HL-60 (cell line): ENCODE results near the gene PTPRD.

Source experiments
- DNase-seq, 2 experiments: peaks; one replicate each; pipeline ENCODE4 v3.0.0-alpha.2; 2010 to 2020; ENCODE audit warnings: low read depth in 1 of 2, low spot score in 1 of 2
- H3K27ac ChIP-seq: fragments of 250-450 bp; sonication (Bioruptor Pico); replicated peaks from 2 replicates; pipeline ENCODE4 v1.5.1; 2020; ENCODE audit warnings: mild to moderate bottlenecking, moderate library complexity
- H3K27me3 ChIP-seq: fragments of 250-450 bp; sonication (Bioruptor Pico); 2 replicates; pipeline ENCODE4 v1.5.1; 2021; ENCODE audit warnings: mild to moderate bottlenecking, moderate library complexity; ENCODE audit not compliant: insufficient read depth, poor library complexity, severe bottlenecking
- H3K4me3 ChIP-seq: replicated peaks from 2 replicates; pipeline ENCODE4 v1.5.1; 2011; ENCODE audit warnings: mild to moderate bottlenecking, control low read depth, low read length; ENCODE audit not compliant: insufficient read depth
- GABPA ChIP-seq: IDR thresholded peaks from 2 replicates; pipeline ENCODE4 v1.6.1; 2012; ENCODE audit warnings: low read depth
- POLR2AphosphoS5 ChIP-seq: IDR thresholded peaks from 2 replicates; pipeline ENCODE4 v1.6.1; 2012; ENCODE audit warnings: low read depth
- SPI1 ChIP-seq: IDR thresholded peaks from 2 replicates; pipeline ENCODE4 v1.6.1; 2012; ENCODE audit warnings: low read depth, mild to moderate bottlenecking, borderline replicate concordance
- TF ChIP-seq, protein P1 (sequence below): IDR thresholded peaks from one replicate; pipeline ENCODE4 v1.5.1; 2011; ENCODE audit warnings: low read length, control low read depth, inconsistent platforms; ENCODE audit not compliant: insufficient read depth
- TF ChIP-seq, protein P2 (sequence below): IDR thresholded peaks from 2 replicates; pipeline ENCODE4 v1.6.1; 2012; ENCODE audit warnings: low read depth; ENCODE audit not compliant: insufficient replicate concordance

PTPRD gene

DNA sequence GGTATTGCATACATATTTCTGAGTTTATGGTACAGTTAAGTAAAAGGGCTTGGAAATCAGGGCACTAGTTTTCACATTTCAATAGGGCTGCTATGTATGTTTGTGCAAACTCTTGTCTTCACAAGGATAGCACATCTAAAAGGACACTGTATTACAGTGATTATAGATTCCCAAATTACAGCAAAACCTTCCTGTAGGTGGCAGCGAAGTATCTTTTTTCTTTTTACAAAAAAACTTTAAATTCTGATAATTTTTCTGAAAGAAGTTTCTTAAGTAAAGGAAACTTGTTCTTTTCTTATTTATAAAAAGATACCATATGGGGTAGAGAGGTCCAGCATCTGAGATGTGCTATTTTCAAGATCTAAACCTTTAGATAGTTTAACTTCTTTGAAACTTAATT is 337.8 kb downstream of the PTPRD start:
- no peak overlapping the region for H3K4me3 ChIP-seq
- no peak overlapping the region for H3K27ac ChIP-seq
- no peak for DNase-seq

DNA sequence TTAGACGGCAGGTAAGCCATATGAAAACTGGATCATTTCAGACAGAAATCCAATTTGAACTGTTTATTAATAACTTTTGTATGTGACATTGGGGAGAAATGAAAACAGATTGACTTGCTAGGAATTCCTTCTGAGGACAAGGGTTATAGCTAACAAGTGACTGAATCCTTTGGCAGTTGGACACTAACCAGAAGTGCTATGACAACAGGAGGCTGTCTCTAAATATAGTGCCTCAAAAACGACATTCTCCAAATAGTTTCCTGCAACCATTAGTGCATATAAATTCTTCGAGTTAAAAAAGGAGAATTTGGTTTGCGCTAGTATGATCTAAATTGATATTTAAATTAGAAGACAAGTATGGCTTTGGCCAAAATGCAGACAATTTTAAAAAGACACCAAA is 338.6 kb downstream of the PTPRD start:
- Histone ChIP-seq H3K27me3 (no peaks in the 10 kb centered on the region), H3K4me3 (no peak overlapping the region), H3K27ac (no peak overlapping the region)
- no peak for DNase-seq
- TF ChIP-seq GABPA (no peak), SPI1 (no peak), POLR2AphosphoS5 (no peak)
- TF ChIP-seq, protein P1, sequence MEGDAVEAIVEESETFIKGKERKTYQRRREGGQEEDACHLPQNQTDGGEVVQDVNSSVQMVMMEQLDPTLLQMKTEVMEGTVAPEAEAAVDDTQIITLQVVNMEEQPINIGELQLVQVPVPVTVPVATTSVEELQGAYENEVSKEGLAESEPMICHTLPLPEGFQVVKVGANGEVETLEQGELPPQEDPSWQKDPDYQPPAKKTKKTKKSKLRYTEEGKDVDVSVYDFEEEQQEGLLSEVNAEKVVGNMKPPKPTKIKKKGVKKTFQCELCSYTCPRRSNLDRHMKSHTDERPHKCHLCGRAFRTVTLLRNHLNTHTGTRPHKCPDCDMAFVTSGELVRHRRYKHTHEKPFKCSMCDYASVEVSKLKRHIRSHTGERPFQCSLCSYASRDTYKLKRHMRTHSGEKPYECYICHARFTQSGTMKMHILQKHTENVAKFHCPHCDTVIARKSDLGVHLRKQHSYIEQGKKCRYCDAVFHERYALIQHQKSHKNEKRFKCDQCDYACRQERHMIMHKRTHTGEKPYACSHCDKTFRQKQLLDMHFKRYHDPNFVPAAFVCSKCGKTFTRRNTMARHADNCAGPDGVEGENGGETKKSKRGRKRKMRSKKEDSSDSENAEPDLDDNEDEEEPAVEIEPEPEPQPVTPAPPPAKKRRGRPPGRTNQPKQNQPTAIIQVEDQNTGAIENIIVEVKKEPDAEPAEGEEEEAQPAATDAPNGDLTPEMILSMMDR: no peak
- TF ChIP-seq, protein P2, sequence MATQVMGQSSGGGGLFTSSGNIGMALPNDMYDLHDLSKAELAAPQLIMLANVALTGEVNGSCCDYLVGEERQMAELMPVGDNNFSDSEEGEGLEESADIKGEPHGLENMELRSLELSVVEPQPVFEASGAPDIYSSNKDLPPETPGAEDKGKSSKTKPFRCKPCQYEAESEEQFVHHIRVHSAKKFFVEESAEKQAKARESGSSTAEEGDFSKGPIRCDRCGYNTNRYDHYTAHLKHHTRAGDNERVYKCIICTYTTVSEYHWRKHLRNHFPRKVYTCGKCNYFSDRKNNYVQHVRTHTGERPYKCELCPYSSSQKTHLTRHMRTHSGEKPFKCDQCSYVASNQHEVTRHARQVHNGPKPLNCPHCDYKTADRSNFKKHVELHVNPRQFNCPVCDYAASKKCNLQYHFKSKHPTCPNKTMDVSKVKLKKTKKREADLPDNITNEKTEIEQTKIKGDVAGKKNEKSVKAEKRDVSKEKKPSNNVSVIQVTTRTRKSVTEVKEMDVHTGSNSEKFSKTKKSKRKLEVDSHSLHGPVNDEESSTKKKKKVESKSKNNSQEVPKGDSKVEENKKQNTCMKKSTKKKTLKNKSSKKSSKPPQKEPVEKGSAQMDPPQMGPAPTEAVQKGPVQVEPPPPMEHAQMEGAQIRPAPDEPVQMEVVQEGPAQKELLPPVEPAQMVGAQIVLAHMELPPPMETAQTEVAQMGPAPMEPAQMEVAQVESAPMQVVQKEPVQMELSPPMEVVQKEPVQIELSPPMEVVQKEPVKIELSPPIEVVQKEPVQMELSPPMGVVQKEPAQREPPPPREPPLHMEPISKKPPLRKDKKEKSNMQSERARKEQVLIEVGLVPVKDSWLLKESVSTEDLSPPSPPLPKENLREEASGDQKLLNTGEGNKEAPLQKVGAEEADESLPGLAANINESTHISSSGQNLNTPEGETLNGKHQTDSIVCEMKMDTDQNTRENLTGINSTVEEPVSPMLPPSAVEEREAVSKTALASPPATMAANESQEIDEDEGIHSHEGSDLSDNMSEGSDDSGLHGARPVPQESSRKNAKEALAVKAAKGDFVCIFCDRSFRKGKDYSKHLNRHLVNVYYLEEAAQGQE: no peak

More for the DNA sequence above, 337.8 kb downstream of the PTPRD start:
- no peak for TF ChIP-seq POLR2AphosphoS5
- no peak for TF ChIP-seq SPI1
- TF ChIP-seq, protein P2: no peak
- TF ChIP-seq, protein P1: no peak
- no peak for TF ChIP-seq GABPA
- H3K27me3 ChIP-seq: no peaks in the 10 kb centered on the region

DNA sequence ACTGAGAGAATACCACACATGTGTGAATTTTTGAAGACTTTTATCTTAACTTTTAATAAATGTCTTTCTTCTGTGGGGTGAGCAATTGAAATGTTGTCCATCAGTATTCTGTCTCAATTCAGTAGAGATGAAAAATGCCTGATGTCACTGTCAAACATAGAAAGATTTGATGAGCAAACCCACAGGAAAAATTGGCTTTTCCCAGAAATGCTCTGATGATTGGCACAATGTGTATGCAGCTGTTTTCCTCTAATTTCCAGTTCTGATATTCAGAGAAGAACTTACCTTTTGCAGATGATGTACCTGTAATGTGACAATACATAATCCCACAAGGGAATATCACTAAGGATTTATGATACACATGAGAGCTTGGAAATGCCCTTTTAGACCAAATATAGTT is 340.0 kb downstream of the PTPRD start:
- H3K4me3 ChIP-seq: no peak overlapping the region
- TF ChIP-seq, protein P1: no peak
- no peak for TF ChIP-seq SPI1
- no peak for TF ChIP-seq GABPA
- no peak for TF ChIP-seq POLR2AphosphoS5
- TF ChIP-seq, protein P2: no peak
- H3K27ac ChIP-seq: no peak overlapping the region
- no peaks in the 10 kb centered on the region for H3K27me3 ChIP-seq
- no peak for DNase-seq
